Activated CD8-positive, alpha-beta memory T cell treated with anti-CD3 and anti-CD28 coated beads, Interleukin-2, amount 50 U/mL, for 24 hours (primary cell): ENCODE measurements around the gene SLC45A2.
"Not testable (repeated sequence)": the region's sequence is repeated elsewhere in the genome, so short reads cannot be mapped to it uniquely, and the experiment has no call there.

ENCODE experiments used
- DNase-seq: peaks from one replicate; pipeline ENCODE4 v3.0.0-alpha.2; 2020; ENCODE audit errors: extremely low read depth

The SLC45A2 gene

DNA sequence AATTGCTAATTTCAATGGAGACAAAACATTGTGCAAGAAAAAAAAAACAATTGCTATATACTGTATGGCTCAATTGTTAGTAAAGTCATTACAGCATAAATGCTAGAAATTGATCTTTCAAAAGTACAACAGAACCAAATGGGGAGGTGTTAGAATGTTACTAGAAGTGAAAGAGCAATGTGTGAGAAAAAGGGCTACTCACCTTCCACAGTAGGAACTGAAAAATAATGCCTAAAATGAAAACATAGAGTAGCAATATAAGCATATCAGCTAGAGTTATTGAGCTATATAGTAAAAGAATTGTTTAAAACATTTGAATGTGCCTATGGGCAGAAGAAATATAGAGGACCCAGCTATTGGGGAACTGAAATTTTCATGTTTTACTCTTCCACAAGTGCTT is 59.2 kb downstream of the SLC45A2 start:
- no peak for DNase-seq

DNA sequence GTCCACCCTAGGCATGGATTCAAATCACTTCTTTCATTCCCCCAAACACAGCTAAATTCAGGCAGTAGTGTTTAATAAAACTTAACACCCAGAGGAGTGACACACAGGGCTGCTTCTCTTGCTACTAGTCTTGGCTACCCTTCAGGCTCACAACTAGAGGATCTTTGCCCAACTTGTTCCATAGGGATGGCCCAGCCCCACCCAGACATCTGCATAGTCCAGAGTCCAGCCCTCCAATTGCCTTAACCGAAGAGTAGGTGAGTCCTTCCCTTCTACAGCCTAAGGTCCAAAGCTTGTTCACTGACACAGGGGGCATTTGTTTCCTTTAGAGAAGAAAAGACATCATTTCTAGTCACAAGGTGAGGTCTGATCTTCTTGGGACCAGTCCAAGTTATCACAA is 63.5 kb downstream of the SLC45A2 start:
- no peak for DNase-seq

DNA sequence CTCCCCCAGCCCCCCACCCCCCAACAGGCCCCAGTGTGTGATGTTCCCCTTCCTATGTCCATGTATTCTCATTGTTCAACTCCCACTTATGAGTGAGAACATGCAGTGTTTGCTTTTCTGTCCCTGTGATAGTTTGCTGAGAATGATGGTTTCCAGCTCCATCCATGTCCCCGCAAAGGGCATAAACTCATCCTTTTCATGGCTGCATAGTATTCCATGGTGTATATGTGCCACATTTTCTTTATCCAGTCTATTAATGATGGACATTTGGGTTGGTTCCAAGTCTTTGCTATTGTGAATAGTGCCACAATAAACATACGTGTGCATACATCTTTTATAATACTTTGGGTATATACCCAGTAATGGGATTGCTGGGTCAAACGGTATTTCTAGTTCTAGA is 69.6 kb downstream of the SLC45A2 start:
- DNase-seq = not testable (repeated sequence)

DNA sequence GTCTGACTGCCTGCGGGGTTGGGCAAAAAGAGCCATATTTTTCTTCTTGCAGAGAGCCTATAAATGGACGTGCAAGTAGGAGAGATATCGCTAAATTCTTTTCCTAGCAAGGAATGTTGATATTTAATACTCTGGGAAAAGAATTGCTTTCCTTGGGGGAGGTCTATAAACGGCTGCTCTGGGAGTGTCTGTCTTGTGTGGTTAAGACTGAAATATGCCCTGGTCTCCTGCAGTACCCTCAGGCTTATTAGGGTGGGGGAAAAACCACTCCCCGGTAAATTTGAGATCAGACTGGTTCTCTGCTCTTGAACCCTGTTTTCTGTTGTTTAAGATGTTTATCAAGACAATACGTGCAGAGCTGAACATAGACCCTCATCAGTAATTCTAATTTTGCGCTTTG is 78.2 kb downstream of the SLC45A2 start:
- DNase-seq = not testable (repeated sequence)

DNA sequence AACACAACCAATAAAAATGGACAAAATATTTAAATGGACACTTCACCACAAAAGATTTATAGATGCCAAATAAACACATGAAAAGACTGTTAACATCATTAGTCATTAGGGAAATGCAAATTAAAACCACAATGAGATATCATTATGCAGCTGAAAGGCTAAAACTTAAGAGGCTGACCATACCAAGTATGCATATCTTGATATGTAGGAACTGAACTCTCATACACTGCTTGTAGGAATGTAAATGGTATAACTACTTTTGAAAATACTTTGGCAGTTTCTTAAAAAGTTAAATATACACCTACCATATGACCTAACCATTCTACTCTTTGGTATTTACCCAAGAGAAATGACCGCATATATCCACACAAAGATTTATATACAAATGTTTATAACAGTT is 79.1 kb downstream of the SLC45A2 start:
- DNase-seq = no peak

DNA sequence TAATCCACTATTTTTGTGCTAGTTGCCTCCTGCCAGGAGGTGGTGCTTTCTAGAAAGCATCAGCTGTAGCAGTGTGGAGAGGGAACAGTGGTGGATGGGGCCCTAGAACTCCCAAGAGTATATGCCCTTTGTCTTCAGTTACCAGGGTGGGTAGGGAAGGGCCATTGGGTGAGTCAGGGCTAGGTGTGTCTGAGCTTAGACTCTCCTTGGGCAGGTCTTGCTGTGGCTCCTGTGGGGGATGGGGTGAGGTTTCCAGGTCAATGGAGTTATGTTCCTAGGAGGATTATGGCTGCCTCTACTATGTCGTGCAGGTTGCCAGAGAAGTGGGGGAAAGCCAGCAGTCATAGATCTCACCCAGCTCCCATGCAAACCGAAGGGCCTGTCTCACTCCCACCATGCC is 81.4 kb downstream of the SLC45A2 start:
- DNase-seq = no peak

DNA sequence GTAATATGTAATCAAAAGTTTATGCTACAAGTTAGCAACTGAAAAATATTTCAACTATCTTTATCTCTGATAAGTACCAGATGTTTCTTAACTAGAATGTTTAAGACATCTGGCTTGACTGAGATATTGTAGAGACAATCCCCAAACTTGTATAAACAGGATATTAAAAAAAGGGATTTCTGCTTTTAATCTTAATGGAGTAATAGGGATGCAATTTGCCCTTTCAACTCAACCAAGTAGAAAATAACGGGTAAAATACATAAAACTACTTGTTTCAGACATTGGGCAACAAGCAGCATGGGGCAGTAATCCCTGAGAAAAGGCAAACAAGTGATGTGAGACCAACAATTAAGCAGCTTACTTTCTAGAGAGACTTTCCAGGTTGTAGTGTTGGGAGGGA is 83.3 kb downstream of the SLC45A2 start:
- no peak for DNase-seq
